IMR-90 (cell line): ENCODE data around the gene PGA5. TPM values are rescaled to one million over a fixed set of nuclear protein-coding genes. Genes with fewer than 3 reads are reported as not detected.
"Not testable (repeated sequence)": the region's sequence is repeated elsewhere in the genome, so short reads cannot be mapped to it uniquely, and the experiment has no call there.

Source experiments
- ATAC-seq: fragments of 200-7000 bp; cut with Tn5 transposase; 2 replicates; pipeline ENCODE4 v1.9.1; 2020; ENCODE audit warnings: low read depth, mild to moderate bottlenecking, moderate library complexity
- BruUV-seq: library from RNA; stranded (reverse); fragments of 400-500 nt; replicated peaks from 2 replicates; lab custom pipeline; 2021; lab: Mats Ljungman, UMichigan
- CTCF ChIA-PET: fragments of 300-600 bp; formaldehyde crosslinking; extraction: SDS; loops from one replicate; lab custom pipeline; 2021; ENCODE audit warnings: antibody characterized with exemption; lab: Yijun Ruan, JAX
- POLR2A ChIA-PET: fragments of 300-600 bp; sonication (Branson Sonifier 250); formaldehyde crosslinking; loops from one replicate; lab custom pipeline; 2022; ENCODE audit warnings: antibody characterized with exemption; ENCODE audit not compliant: unreplicated experiment; lab: Charles Lee
- DNase-seq: peaks from one replicate; pipeline ENCODE4 v3.0.0; 2013
- H2AFZ ChIP-seq: replicated peaks from 2 replicates; pipeline ENCODE3; 2013; ENCODE audit warnings: low read length, mild to moderate bottlenecking; ENCODE audit not compliant: poor library complexity
- H2AK5ac ChIP-seq: 2 replicates; pipeline ENCODE4 v1.6.1; 2013; ENCODE audit warnings: low read depth, low read length, inconsistent platforms
- H2AK9ac ChIP-seq: replicated peaks from 2 replicates; pipeline ENCODE3; 2013; ENCODE audit warnings: mild to moderate bottlenecking, low read depth, low read length, moderate library complexity; ENCODE audit not compliant: poor library complexity
- H2BK120ac ChIP-seq: 2 replicates; pipeline ENCODE4 v1.6.1; 2013; ENCODE audit warnings: low read depth, low read length, inconsistent platforms
- H2BK15ac ChIP-seq: 3 replicates; pipeline ENCODE4 v1.6.1; 2013; ENCODE audit warnings: low read depth, low read length, inconsistent platforms
- H2BK20ac ChIP-seq: 2 replicates; pipeline ENCODE4 v1.6.1; 2013; ENCODE audit warnings: low read depth, mild to moderate bottlenecking, inconsistent platforms, low read length, moderate library complexity
- H2BK5ac ChIP-seq: 2 replicates; pipeline ENCODE4 v1.6.1; 2013; ENCODE audit warnings: mild to moderate bottlenecking, low read depth, low read length, inconsistent platforms; ENCODE audit not compliant: poor library complexity, severe bottlenecking
- H3K14ac ChIP-seq: replicated peaks from 2 replicates; pipeline ENCODE4 v1.6.1; 2013; ENCODE audit warnings: low read depth, low read length, inconsistent platforms
- H3K18ac ChIP-seq: 2 replicates; pipeline ENCODE4 v1.6.1; 2013; ENCODE audit warnings: low read depth, low read length, control low read depth
- H3K23ac ChIP-seq: 2 replicates; pipeline ENCODE4 v1.6.1; 2013; ENCODE audit warnings: low read depth, low read length, inconsistent platforms
- H3K27ac ChIP-seq: 2 replicates; pipeline ENCODE4 v1.5.1; 2013; ENCODE audit warnings: mild to moderate bottlenecking, control low read depth, low read length; ENCODE audit not compliant: insufficient read depth
- H3K27me3 ChIP-seq: 2 replicates; pipeline ENCODE4 v1.6.1; 2013; ENCODE audit warnings: low read length; ENCODE audit not compliant: control insufficient read depth, insufficient read depth
- H3K36me3 ChIP-seq: 2 replicates; pipeline ENCODE4 v1.6.1; 2013; ENCODE audit warnings: low read length, mixed read lengths; ENCODE audit not compliant: control insufficient read depth, insufficient read depth
- H3K4ac ChIP-seq: 2 replicates; pipeline ENCODE4 v1.6.1; 2013; ENCODE audit warnings: low read depth, low read length, inconsistent platforms
- H3K4me1 ChIP-seq: 2 replicates; pipeline ENCODE4 v1.6.1; 2013; ENCODE audit warnings: low read length, mixed read lengths; ENCODE audit not compliant: control insufficient read depth, insufficient read depth
- H3K4me2 ChIP-seq: 2 replicates; pipeline ENCODE4 v1.6.1; 2013; ENCODE audit warnings: low read depth, mild to moderate bottlenecking, control low read depth, low read length, moderate library complexity
- H3K4me3 ChIP-seq: 2 replicates; pipeline ENCODE4 v1.5.1; 2013; ENCODE audit warnings: low read depth, mild to moderate bottlenecking, control low read depth, low read length, moderate library complexity; ENCODE audit not compliant: insufficient read depth
- H3K56ac ChIP-seq: 2 replicates; pipeline ENCODE4 v1.6.1; 2013; ENCODE audit warnings: low read length, inconsistent platforms; ENCODE audit not compliant: insufficient read depth; ENCODE audit errors: extremely low read depth
- H3K79me1 ChIP-seq, 2 experiments: 2 replicates each; pipeline ENCODE4 v1.6.1; 2013; ENCODE audit warnings: low read length in 2 of 2, inconsistent platforms in 1 of 2, low read depth in 1 of 2
- H3K9ac ChIP-seq: 2 replicates; pipeline ENCODE4 v1.6.1; 2013; ENCODE audit warnings: low read depth, low read length, control low read depth
- H3K9me1 ChIP-seq: 2 replicates; pipeline ENCODE4 v1.6.1; 2013; ENCODE audit warnings: low read length, inconsistent platforms; ENCODE audit not compliant: insufficient read depth
- H3K9me3 ChIP-seq: 2 replicates; pipeline ENCODE4 v1.6.1; 2013; ENCODE audit warnings: low read length; ENCODE audit not compliant: control insufficient read depth, insufficient read depth
- H4K20me1 ChIP-seq: 2 replicates; pipeline ENCODE4 v1.6.1; 2013; ENCODE audit warnings: low read length, inconsistent platforms; ENCODE audit not compliant: insufficient read depth
- H4K5ac ChIP-seq: 2 replicates; pipeline ENCODE4 v1.6.1; 2013; ENCODE audit warnings: mild to moderate bottlenecking, low read depth, low read length, control low read depth
- H4K8ac ChIP-seq, 2 experiments: 2 replicates each; pipeline ENCODE4 v1.6.1; 2013; ENCODE audit warnings: low read depth in 2 of 2, low read length in 2 of 2, control low read depth in 1 of 2, inconsistent platforms in 1 of 2
- H4K91ac ChIP-seq: 2 replicates; pipeline ENCODE4 v1.6.1; 2013; ENCODE audit warnings: low read depth, low read length, inconsistent platforms; ENCODE audit not compliant: insufficient read depth
- WGBS, 2 experiments: methylation state at CpG; one replicate each; pipeline versions ENCODE4 v1.1.5 to v1.1.7; 2013; ENCODE audit warnings: missing lambda C conversion rate in 2 of 2; ENCODE audit not compliant: insufficient read length in 1 of 2; ENCODE audit errors: extremely low coverage in 2 of 2; 5-methylcytosine and 5-hydroxymethylcytosine counted together
- dilution Hi-C: fragments of 300-500 bp; cut with HindIII; formaldehyde crosslinking; loops from one replicate; pipeline ENCODE4 v1.14.3; 2018; ENCODE audit warnings: low sequenced_read_pairs; ENCODE audit not compliant: unreplicated experiment
- in situ Hi-C: fragments of 300-500 bp; cut with MboI; formaldehyde crosslinking; loops from 3 replicates; pipeline ENCODE4 v1.14.3; 2019; ENCODE audit warnings: low sequenced_read_pairs, inconsistent platforms, mixed read lengths
- intact Hi-C: fragments of 100-400 bp; cut with micrococcal nuclease; formaldehyde crosslinking; loops from 2 replicates; pipeline ENCODE4 v1.10.0; 2022
- polyA plus RNA-seq, 3 experiments: library from polyadenylated mRNA; depleted of rRNA; stranded (reverse); fragments of >200 nt; gene quantifications; 2 replicates each; pipeline ENCODE4 v1.2.3, GENCODE V29; 2012; ENCODE audit warnings: low replicate concordance in 1 of 3
- total RNA-seq: library from RNA; depleted of rRNA; stranded (reverse); fragments of >200 nt; gene quantifications from 2 replicates; pipeline ENCODE4 v1.2.3, GENCODE V29; 2012

Gene PGA5
- total and polyA plus RNA-seq, 2 of the 4 experiments (the other 2 are of a cell fraction): not detected

DNA sequence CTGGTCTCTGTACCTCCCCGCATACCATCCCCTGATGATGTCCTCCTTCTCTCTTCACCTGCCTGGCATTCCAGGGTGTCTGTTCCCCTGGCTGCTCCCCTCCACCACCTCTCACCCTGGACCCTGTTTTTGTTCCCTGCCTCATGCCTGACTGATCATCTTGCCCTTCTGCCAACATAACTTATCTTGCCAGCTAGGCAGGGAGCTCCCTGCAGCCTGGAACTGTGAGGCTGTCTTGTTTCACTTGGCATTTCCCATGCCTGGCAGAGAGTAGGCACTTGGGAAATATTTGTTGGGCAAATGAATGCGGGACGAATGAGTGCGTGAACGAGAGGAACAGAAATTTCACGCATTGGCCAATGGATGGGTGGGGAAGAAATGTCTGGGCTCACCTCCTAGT, 11.5 kb upstream of the PGA5 start:
- H4K5ac ChIP-seq, H4K8ac ChIP-seq, H3K56ac ChIP-seq, H2AK5ac ChIP-seq, H3K79me1 ChIP-seq, H3K27ac ChIP-seq, BruUV-seq, H3K23ac ChIP-seq, intact Hi-C loops, H2AK9ac ChIP-seq, H3K4me2 ChIP-seq, H3K9ac ChIP-seq, H3K14ac ChIP-seq, POLR2A ChIA-PET, H3K4me1 ChIP-seq, in situ Hi-C loops, H2BK120ac ChIP-seq, H2AFZ ChIP-seq, ATAC-seq, H3K9me1 ChIP-seq, H3K36me3 ChIP-seq, CTCF ChIA-PET, H2BK5ac ChIP-seq, H3K18ac ChIP-seq, H4K20me1 ChIP-seq, H3K9me3 ChIP-seq, H3K4me3 ChIP-seq, H2BK15ac ChIP-seq, H4K91ac ChIP-seq, dilution Hi-C loops, DNase-seq, H2BK20ac ChIP-seq, H3K4ac ChIP-seq, H3K27me3 ChIP-seq: not testable (repeated sequence)
- no CpG with 5 or more reads among the region's 6 CpGs for WGBS, 2 experiments

GRCh38 chr11:61231033-61231432, 9.9 kb upstream of the PGA5 start:
- intact Hi-C loops, CTCF ChIA-PET, H3K4me1 ChIP-seq, H3K9me3 ChIP-seq, H4K91ac ChIP-seq, ATAC-seq, H3K23ac ChIP-seq, H3K9me1 ChIP-seq, H2AK5ac ChIP-seq, H2BK20ac ChIP-seq, H3K4me2 ChIP-seq, H2AFZ ChIP-seq, H3K9ac ChIP-seq, H3K27ac ChIP-seq, H4K8ac ChIP-seq, BruUV-seq, H3K4ac ChIP-seq, H3K79me1 ChIP-seq, H4K20me1 ChIP-seq, in situ Hi-C loops, H4K5ac ChIP-seq, H2AK9ac ChIP-seq, H3K56ac ChIP-seq, H2BK15ac ChIP-seq, dilution Hi-C loops, H3K18ac ChIP-seq, H3K36me3 ChIP-seq, H3K27me3 ChIP-seq, H3K14ac ChIP-seq, H3K4me3 ChIP-seq, POLR2A ChIA-PET, H2BK120ac ChIP-seq, DNase-seq, H2BK5ac ChIP-seq: not testable (repeated sequence)
- no CpG with 5 or more reads among the region's 15 CpGs for WGBS, 2 experiments
